Measurements from ENCODE around the gene MAPK1.

DNA sequence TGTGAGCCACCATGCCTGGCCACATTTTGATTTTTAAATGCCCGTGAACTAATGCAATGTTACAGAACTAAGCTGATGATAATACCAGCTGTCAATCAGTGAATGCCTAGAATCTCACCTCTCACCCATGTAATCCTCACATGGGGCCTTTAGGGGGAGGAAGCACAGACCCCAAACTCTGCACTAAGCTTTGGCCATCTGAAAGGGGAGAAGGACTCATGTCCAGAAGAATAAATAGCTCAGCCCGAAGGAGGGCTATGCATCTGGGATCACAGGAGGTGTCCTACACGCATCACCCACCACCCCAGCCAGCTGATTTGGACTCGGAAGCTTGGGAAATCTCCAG is 95.8 kb downstream of the MAPK1 start:
- TF ChIP-seq RARB (CRISPR knock-in tag; IDR thresholded peaks at IDR 0.05) (no peak), GLIS3 (CRISPR knock-in tag; IDR thresholded peaks at IDR 0.05) (no peak), ARNTL (CRISPR knock-in tag; IDR thresholded peaks at IDR 0.05; ENCODE audit: borderline replicate concordance, low read depth) (no peak), ESRRG (CRISPR knock-in tag; IDR thresholded peaks at IDR 0.05) (no peak), ZFP3 (CRISPR knock-in tag; IDR thresholded peaks at IDR 0.05) (no peak)
- TF ChIP-seq, protein P1, sequence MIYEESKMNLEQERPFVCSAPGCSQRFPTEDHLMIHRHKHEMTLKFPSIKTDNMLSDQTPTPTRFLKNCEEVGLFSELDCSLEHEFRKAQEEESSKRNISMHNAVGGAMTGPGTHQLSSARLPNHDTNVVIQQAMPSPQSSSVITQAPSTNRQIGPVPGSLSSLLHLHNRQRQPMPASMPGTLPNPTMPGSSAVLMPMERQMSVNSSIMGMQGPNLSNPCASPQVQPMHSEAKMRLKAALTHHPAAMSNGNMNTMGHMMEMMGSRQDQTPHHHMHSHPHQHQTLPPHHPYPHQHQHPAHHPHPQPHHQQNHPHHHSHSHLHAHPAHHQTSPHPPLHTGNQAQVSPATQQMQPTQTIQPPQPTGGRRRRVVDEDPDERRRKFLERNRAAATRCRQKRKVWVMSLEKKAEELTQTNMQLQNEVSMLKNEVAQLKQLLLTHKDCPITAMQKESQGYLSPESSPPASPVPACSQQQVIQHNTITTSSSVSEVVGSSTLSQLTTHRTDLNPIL (CRISPR knock-in tag; IDR thresholded peaks at IDR 0.05; ENCODE audit: low read depth) = no peak
- TF ChIP-seq, protein P2, sequence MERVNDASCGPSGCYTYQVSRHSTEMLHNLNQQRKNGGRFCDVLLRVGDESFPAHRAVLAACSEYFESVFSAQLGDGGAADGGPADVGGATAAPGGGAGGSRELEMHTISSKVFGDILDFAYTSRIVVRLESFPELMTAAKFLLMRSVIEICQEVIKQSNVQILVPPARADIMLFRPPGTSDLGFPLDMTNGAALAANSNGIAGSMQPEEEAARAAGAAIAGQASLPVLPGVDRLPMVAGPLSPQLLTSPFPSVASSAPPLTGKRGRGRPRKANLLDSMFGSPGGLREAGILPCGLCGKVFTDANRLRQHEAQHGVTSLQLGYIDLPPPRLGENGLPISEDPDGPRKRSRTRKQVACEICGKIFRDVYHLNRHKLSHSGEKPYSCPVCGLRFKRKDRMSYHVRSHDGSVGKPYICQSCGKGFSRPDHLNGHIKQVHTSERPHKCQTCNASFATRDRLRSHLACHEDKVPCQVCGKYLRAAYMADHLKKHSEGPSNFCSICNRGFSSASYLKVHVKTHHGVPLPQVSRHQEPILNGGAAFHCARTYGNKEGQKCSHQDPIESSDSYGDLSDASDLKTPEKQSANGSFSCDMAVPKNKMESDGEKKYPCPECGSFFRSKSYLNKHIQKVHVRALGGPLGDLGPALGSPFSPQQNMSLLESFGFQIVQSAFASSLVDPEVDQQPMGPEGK (CRISPR knock-in tag; IDR thresholded peaks at IDR 0.05; ENCODE audit: borderline replicate concordance) = no peak
- TF ChIP-seq, protein P3, sequence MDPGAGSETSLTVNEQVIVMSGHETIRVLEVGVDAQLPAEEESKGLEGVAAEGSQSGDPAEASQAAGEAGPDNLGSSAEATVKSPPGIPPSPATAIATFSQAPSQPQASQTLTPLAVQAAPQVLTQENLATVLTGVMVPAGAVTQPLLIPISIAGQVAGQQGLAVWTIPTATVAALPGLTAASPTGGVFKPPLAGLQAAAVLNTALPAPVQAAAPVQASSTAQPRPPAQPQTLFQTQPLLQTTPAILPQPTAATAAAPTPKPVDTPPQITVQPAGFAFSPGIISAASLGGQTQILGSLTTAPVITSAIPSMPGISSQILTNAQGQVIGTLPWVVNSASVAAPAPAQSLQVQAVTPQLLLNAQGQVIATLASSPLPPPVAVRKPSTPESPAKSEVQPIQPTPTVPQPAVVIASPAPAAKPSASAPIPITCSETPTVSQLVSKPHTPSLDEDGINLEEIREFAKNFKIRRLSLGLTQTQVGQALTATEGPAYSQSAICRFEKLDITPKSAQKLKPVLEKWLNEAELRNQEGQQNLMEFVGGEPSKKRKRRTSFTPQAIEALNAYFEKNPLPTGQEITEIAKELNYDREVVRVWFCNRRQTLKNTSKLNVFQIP (CRISPR knock-in tag; IDR thresholded peaks at IDR 0.05; ENCODE audit: borderline replicate concordance, low read depth) = no peak

All from SK-N-SH treated with all-trans-retinoic acid at 6 μM for 48 hours (cell line).